SK-N-MC (cell line): Measurements from ENCODE around the gene SLC1A2.

ENCODE experiments used
- EZH2 ChIP-seq: fragments of 200-600 bp; sonication (generic); IDR thresholded peaks from one replicate; pipeline ENCODE4 v1.6.1; 2017; ENCODE audit warnings: antibody characterized with exemption
- POLR2AphosphoS5 ChIP-seq: IDR thresholded peaks from 2 replicates; pipeline ENCODE4 v1.6.1; 2012; ENCODE audit warnings: mild to moderate bottlenecking, low read depth, low read length, borderline replicate concordance

DNA sequence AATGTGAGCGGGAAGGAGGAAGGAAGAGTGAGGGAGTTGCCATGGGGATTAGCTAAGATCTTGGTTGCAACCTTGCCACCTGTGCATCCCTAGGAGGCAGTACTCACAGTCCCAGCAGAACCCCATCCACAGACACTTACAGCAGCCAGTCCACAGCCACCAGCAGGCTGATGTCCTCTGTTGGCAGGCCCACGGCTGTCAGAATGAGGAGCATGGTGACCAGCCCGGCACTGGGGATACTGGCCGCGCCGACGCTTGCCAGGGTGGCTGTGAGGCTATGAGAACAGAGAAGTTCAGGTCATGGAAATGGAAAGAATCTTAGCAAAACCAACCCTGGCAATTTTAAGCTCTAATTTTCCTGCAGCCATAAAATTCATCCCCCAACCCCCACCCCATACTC is 138.6 kb downstream of the SLC1A2 start:
- no peak for TF ChIP-seq EZH2
- TF ChIP-seq POLR2AphosphoS5, result no peak
